ENCODE measurements around the gene PRKG1. TPM values are rescaled to one million over a fixed set of nuclear protein-coding genes. Genes with fewer than 3 reads are reported as not detected.

PRKG1 gene
- total and polyA plus RNA-seq, 4 donors, result 0.46 to 5.1 (median 1.5) TPM

- Histone ChIP-seq H3K27me3 (ENCODE audit: control insufficient read depth in 4 of 4, insufficient read depth in 4 of 4, low read length in 3 of 4) (no peaks in the 10 kb centered on the region), H3K4me1 (ENCODE audit: control insufficient read depth in 4 of 4, insufficient read depth in 4 of 4, low read length in 3 of 4) (no peaks in the 10 kb centered on the region), H3K36me3 (ENCODE audit: control insufficient read depth in 4 of 4, insufficient read depth in 3 of 4, low read depth in 1 of 4, low read length in 3 of 4) (no peaks in the 10 kb centered on the region), H3K4me3 (ENCODE audit: low read depth in 1 of 3, low read length in 3 of 3) (no peak overlapping the region), H3K27ac (ENCODE audit: low read depth in 1 of 2, low read length in 2 of 2) (no peak overlapping the region), H3K9ac (ENCODE audit: low read depth in 1 of 2, low read length in 2 of 2) (no peak overlapping the region), H3K9me3 (ENCODE audit: control insufficient read depth in 4 of 4, low read length in 3 of 4) (peaks cover 0 to 4% (median 0%) of the 10 kb centered on the region in 4 donors)
- no peak for DNase-seq (ENCODE audit: low spot score)
- no peak for TF ChIP-seq HNF4A (conservative IDR thresholded peaks at IDR 0.05)
- no peak for TF ChIP-seq RXRA (IDR thresholded peaks at IDR 0.05)
- TF ChIP-seq YY1 (IDR thresholded peaks at IDR 0.05), result no peak
- TF ChIP-seq REST (IDR thresholded peaks at IDR 0.05), result no peak
- TF ChIP-seq GABPA (IDR thresholded peaks at IDR 0.05 in 1 of 2, conservative IDR thresholded peaks at IDR 0.05 in 1 of 2), result no peak
- no peak for TF ChIP-seq JUND (IDR thresholded peaks at IDR 0.05)
- TF ChIP-seq EGR1 (IDR thresholded peaks at IDR 0.05; ENCODE audit: low read depth in 2 of 2), result no peak
- TF ChIP-seq NR2F2 (IDR thresholded peaks at IDR 0.05), result no peak
- TF ChIP-seq HNF4G (IDR thresholded peaks at IDR 0.05), result no peak
- TF ChIP-seq MAX (IDR thresholded peaks at IDR 0.05), result no peak
- no peak for TF ChIP-seq FOXA2 (IDR thresholded peaks at IDR 0.05)
- no peak for TF ChIP-seq FOXA1 (IDR thresholded peaks at IDR 0.05)
- TF ChIP-seq ATF3 (IDR thresholded peaks at IDR 0.05), result no peak
- no peak for TF ChIP-seq CTCF (IDR thresholded peaks at IDR 0.05; ENCODE audit: low read depth, low read length, missing input control)
- TF ChIP-seq TAF1 (conservative IDR thresholded peaks at IDR 0.05), result no peak
- TF ChIP-seq SP1 (IDR thresholded peaks at IDR 0.05), result no peak
- TF ChIP-seq ZBTB33 (IDR thresholded peaks at IDR 0.05), result no peak
- no peak for TF ChIP-seq RAD21 (IDR thresholded peaks at IDR 0.05)
- 67% methylated on average over 2 of the region's 2 CpGs for WGBS
Measured at GRCh38 chr10:51313251-51313650, 239.0 kb downstream of the PRKG1 start.
